ENCODE results near the gene LCAT.
A peak's percentile ranks its signal among the peaks of the same experiment; 100 is the strongest.

The LCAT gene

GRCh38 chr16:67968400-67969253 is 24.7 kb upstream of the LCAT start, which contains the start of gene SLC12A4:
Gene SLC12A4, minus strand, starts transcription at chr16:67968637. Its CDS starts 84 bp downstream, at chr16:67968553.
- DNase-seq (ENCODE audit: low read depth): peak; percentile 89

GRCh38 chr16:67967958-67968399 is 24.1 kb upstream of the LCAT start:
- no peak for DNase-seq (ENCODE audit: low read depth)

- DNase-seq (ENCODE audit: low read depth): peak; percentile 9
These were observed 23.4 kb upstream of the LCAT start for GRCh38 chr16:67967183-67967957.

- DNase-seq (ENCODE audit: low read depth): no peak
These were observed 22.7 kb upstream of the LCAT start for GRCh38 chr16:67966549-67967182.

GRCh38 chr16:67965668-67966548 is 22.0 kb upstream of the LCAT start:
- no peak for DNase-seq (ENCODE audit: low read depth)

GRCh38 chr16:67964477-67965131 is 20.7 kb upstream of the LCAT start:
- no peak for DNase-seq (ENCODE audit: low read depth)

- DNase-seq (ENCODE audit: low read depth): no peak
These were observed 19.9 kb upstream of the LCAT start for GRCh38 chr16:67963662-67964321.

GRCh38 chr16:67963292-67963661 is 19.4 kb upstream of the LCAT start:
- no peak for DNase-seq (ENCODE audit: low read depth)

- DNase-seq (ENCODE audit: low read depth): no peak
These were observed 18.2 kb upstream of the LCAT start for GRCh38 chr16:67962135-67962534.

GRCh38 chr16:67961551-67961957 is 17.6 kb upstream of the LCAT start:
- DNase-seq (ENCODE audit: low read depth): no peak

GRCh38 chr16:67959536-67960329 is 15.8 kb upstream of the LCAT start:
- DNase-seq (ENCODE audit: low read depth): no peak

- DNase-seq (ENCODE audit: low read depth): no peak
These were observed 13.7 kb upstream of the LCAT start for GRCh38 chr16:67957622-67958021.

- DNase-seq (ENCODE audit: low read depth): no peak
These were observed 10.7 kb upstream of the LCAT start for GRCh38 chr16:67954421-67955196.

GRCh38 chr16:67953641-67954375 is 9.9 kb upstream of the LCAT start:
- no peak for DNase-seq (ENCODE audit: low read depth)

GRCh38 chr16:67951485-67951884 is 7.6 kb upstream of the LCAT start:
- DNase-seq (ENCODE audit: low read depth): no peak

GRCh38 chr16:67950335-67950843 is 6.5 kb upstream of the LCAT start:
- DNase-seq (ENCODE audit: low read depth): no peak

- DNase-seq (ENCODE audit: low read depth): no peak
These were observed 5.7 kb upstream of the LCAT start for GRCh38 chr16:67949645-67950044.

GRCh38 chr16:67948015-67948414 is 4.1 kb upstream of the LCAT start:
- DNase-seq (ENCODE audit: low read depth): no peak

Measured in activated T-cell treated with anti-CD3 and anti-CD28 coated beads for 24 hours (primary cell).